Measurements from ENCODE around the gene DNTT. TPM values are rescaled to one million over a fixed set of nuclear protein-coding genes. Genes with fewer than 3 reads are reported as not detected.

The DNTT gene
- total RNA-seq, 1 experiment from 2014 or later, result 0.30 TPM

DNA sequence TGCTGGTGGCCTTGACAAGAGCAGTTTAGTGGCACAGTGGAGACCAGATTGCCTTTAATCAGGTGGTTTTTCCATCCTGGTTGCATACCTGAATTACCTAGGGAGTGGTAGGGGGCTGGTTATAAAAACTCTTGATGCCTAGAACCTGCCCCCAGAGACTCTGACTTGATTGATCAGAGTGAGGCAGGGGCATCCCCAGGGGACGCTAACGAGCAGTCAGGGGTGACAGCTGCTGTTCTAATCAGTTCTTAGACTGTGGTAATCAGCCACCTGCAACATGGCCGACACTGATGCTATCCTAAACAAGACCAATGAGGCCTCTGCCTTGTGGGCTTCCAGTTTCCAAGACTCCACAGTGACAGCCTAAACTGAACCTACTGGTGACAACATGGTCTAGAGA is 56.5 kb downstream of the DNTT start:
- in situ Hi-C loops (cut with HindIII; ENCODE audit: low pct_unique_long_range_greater_than_20kb, low sequenced_read_pairs), result no loop called here
- DNase-seq (ENCODE audit: low read depth), result no peak

DNA sequence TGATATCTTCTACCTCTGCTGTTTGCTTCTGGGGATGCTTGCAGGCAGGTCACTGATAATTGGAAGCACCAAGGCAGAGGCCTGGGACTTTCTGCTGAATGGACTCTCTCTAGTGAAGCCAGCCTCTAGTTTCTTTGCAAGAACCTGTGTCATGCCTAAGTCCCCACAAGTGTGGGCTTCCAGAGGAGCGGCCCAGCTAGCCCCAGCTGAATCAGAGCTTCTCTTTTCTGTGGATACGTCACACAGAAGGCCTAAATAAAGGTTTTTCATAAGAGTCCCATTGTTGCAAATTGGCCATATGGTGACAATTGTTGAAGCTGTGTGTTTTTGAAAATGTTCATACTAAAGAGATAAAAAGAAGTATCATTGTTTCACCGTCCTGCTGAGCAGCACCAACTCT is 61.3 kb downstream of the DNTT start:
- no peak for DNase-seq (ENCODE audit: low read depth)
- in situ Hi-C loops (cut with HindIII; ENCODE audit: low pct_unique_long_range_greater_than_20kb, low sequenced_read_pairs), result no loop called here

DNA sequence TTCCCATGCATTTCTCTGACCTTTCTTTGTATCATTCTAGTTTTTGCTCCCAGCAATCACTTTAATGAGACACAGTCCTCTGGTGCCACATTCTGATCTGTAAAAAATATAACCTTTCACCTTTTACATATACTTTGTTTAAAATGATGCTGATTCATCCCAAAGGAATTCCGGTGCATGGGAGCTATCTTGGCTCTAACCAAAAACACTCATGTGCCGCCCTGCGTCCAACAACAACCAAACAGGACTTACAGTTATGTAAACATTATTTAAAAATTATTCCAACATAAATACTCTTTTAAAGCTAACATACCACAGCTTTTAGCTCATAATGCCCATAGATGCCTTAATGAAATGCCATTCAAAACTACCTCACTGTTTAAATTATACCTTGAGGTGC is 62.3 kb downstream of the DNTT start:
- in situ Hi-C loops (cut with HindIII; ENCODE audit: low pct_unique_long_range_greater_than_20kb, low sequenced_read_pairs), result no loop called here
- DNase-seq (ENCODE audit: low read depth), result no peak

DNA sequence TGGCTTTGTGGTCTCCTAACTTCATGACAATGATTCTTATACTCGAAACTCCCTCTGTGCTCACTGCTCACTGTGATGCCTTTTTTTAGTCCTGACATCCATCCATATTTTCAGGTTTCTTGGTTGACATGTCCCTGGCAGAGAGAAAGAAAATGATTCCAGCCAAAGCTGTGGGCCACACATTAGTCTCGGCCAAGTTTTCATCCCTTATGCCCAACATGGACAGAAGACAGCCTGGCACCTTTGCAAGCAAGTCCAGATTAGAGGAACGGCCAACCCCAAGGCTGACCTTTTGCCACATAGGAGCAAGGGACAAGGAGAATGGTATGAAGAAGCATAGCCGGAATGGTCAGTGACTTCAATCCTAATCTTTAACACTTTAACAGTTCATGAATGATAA is 63.2 kb downstream of the DNTT start:
- DNase-seq (ENCODE audit: low read depth), result no peak
- in situ Hi-C loops (cut with HindIII; ENCODE audit: low pct_unique_long_range_greater_than_20kb, low sequenced_read_pairs), result no loop called here

DNA sequence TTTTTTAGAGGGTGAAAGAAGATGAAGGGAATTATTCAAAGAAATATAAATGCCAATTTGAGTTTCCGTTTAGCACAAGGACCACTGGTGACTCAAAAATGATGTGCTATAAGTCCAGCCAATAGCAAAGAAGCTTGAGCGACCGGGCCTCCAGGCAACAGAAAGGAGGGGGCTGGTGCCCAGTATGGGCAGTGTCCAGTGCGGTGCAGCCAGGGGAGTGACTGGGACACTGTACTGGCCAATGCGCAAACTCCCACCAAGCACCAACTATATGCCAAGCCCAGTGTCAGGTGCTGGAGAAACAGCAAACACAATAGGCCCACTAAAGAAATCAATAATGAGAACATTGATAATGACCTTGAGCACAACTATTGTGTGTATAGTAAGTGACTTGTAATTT is 64.7 kb downstream of the DNTT start:
- in situ Hi-C loops (cut with HindIII; ENCODE audit: low pct_unique_long_range_greater_than_20kb, low sequenced_read_pairs), result no loop called here

DNA sequence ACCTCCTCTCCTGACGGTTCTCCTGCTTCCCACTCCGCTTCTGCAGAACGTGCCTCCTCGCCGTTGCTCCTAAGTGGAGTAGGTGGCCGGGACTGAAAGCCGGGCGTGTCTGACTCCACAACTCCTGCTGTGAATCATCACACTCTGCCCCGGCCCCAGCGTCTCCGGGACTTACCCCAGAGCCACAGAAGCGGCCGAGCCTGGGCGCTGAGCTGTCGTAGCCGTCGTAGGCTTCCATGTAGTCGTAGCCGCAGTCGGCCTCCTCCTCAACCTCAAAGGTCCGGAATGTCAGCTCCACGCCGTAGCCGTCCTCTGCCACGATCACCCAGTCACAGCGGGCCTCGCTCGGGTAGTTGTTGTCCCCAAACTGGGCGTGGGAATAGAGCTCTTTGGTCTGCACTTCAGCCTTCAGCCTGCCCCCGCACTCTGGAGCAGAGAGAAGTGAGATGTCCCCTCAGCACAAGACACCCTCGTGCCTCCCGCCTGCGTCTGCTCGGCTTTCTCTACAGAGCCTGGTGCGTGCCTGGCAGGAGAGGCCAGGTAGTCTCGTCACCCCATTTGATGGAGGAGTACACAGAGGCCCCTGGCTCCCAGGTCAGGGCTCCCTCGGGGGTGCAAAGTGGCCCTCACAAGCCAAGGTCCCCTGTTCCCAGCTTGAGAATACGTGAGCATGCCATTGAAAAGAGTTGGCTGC is 65.8 kb downstream of the DNTT start:
- in situ Hi-C loops (cut with HindIII; ENCODE audit: low pct_unique_long_range_greater_than_20kb, low sequenced_read_pairs), result no loop called here
- peak; percentile 47 for DNase-seq (ENCODE audit: low read depth)

More for the DNA sequence above, 64.7 kb downstream of the DNTT start:
- no peak for DNase-seq (ENCODE audit: low read depth)

DNA sequence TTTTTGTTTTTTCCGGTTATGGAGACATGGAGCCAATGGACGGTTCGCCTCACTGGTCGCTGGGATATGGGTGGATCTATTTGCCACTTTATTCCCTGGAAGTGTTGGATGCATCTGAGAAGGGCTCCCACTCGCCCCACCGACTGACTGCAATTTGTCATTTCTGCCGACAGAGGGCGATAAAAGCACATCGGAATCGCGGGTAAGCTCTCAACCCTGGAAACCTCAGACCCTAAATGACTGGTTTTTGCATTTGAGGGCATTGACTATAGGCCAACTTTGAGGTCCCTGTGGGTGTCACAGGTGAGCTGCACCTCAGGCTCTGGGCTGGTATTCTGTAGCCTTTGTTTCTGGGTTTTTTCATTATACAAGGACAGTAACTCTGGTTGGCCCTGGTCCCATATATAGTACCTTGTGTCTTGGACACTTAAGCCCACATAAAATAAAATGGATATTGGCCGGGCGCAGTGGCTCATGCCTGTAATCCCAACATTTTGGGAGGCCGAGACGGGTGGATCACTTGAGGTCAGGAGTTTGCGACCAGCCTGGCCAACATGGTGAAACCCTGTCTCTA is 66.4 kb downstream of the DNTT start:
- in situ Hi-C loops (cut with HindIII; ENCODE audit: low pct_unique_long_range_greater_than_20kb, low sequenced_read_pairs), result no loop called here
- peak; percentile 45 for DNase-seq (ENCODE audit: low read depth)

DNA sequence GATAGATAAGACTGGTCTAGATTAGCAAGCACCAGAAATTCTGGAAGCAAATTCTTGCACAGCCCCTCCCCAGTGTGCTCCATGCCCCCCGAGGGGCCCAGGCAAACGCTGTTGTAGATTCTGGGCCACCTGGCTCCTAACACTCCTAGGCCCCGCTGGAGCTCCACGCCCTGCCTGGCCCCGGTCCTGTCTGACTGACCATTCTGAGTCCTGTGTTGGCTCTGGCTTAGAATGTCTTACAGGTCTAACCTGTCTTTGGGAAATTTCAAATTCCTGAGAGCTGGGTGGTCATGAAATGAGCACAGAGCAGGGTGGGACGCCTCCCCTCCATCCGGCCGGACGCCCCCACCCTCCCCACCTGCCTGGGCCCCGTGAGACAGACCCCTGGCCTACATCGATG is 67.1 kb downstream of the DNTT start:
- no peak for DNase-seq (ENCODE audit: low read depth)
- in situ Hi-C loops (cut with HindIII; ENCODE audit: low pct_unique_long_range_greater_than_20kb, low sequenced_read_pairs), result no loop called here

DNA sequence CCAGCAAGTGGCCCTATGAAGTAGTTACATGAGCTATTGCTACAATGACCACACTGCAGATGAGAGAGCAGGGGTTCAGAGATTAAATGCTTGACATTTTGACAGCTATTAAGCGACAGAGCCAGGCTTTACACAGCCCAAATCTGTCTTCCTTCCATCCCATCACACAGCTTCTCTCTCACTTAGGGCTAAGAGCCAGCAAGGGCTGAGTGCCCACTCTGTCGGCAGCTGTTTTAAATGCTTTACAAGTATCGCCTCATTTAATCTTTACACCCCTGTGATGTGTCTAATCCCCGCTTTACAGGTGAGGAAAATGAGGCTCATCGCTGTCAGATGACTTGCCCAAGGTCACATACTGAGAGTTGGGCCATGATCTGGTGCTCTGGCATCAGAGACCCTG is 69.8 kb downstream of the DNTT start:
- in situ Hi-C loops (cut with HindIII; ENCODE audit: low pct_unique_long_range_greater_than_20kb, low sequenced_read_pairs), result no loop called here
- DNase-seq (ENCODE audit: low read depth), result no peak

DNA sequence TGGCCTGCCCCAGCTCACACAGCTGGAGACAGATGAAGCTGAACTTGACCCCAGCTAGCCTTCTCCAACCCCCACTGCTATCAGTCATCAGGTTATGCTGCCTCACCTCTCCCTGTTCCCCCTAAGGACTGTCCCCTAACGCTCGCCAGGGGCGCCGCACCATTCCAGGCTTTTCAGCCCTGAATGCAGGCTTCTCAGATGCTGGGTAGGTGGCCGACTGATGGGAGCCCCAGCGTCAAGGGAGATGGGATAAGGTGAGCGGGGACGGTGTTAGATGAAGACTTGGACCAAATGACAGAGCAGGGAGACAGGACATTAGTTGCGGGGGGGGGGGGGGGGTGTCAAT is 70.4 kb downstream of the DNTT start:
- in situ Hi-C loops (cut with HindIII; ENCODE audit: low pct_unique_long_range_greater_than_20kb, low sequenced_read_pairs), result no loop called here
- DNase-seq (ENCODE audit: low read depth), result no peak

DNA sequence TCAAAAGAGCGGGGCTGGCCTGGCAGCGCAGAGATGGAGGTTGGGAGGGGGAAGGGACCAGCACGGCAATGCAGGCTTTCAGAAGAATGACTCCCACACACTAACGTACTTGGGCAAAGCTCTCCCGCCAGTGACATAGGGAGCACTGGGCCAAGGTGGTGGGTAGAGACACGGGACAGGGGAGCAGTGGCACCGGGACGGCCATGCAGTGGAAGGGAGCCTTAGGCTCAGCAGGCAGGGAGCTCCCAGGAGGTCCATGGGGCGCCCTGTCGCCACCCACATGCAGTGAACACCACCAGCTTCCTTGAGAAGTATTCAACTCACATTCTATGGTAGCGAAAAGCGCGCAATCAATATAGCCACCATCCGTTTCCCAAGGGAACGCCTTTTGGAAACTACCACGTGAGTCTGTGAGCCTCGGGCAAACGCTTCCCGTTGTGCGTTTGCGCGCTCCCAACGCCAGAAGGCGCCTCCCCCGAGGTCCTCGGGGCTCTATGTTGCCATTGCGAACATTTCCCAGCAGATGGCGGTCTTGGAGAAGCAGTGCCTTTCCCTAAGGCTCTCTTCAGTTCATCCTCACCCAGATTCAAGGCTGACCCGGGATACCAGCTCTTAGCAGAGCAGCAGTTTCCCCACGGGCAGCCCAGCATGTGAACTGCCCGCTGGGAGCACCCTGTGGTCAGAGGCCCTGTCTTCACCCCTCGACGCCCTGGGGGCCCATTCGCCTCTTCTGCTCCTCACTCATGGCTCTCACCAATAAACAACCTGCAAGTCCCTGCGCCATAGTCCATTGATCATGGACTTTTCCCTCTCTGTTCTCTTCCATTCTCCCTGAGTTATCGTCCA is 71.0 kb downstream of the DNTT start:
- in situ Hi-C loops (cut with HindIII; ENCODE audit: low pct_unique_long_range_greater_than_20kb, low sequenced_read_pairs), result loop anchor here (25.0 kb wide), 1 partner anchor 112 kb away; no protein-coding TSS in a partner anchor
- peak; percentile 86 for DNase-seq (ENCODE audit: low read depth)

DNA sequence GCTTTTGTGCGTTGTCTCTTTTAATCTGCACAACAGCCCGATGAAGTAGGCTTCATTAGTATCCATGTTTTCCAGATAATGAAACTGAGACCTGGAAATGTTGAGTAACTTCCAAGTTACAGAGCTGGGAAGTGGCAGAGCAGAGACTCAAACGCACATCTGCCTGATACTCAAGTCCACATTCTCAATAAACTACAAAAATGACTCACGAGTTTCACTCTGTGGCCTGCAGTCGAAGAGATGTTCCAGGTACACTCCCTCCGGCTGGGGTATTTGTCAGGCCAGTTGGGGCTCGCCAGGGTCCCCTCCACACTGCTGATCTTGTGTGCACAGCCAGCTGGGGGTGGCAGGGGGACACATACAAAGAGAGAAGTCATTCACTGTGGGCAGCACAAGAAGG is 72.2 kb downstream of the DNTT start:
- DNase-seq (ENCODE audit: low read depth), result no peak
- in situ Hi-C loops (cut with HindIII; ENCODE audit: low pct_unique_long_range_greater_than_20kb, low sequenced_read_pairs), result loop anchor here (25.0 kb wide), 1 partner anchor 111 kb away; no protein-coding TSS in a partner anchor

DNA sequence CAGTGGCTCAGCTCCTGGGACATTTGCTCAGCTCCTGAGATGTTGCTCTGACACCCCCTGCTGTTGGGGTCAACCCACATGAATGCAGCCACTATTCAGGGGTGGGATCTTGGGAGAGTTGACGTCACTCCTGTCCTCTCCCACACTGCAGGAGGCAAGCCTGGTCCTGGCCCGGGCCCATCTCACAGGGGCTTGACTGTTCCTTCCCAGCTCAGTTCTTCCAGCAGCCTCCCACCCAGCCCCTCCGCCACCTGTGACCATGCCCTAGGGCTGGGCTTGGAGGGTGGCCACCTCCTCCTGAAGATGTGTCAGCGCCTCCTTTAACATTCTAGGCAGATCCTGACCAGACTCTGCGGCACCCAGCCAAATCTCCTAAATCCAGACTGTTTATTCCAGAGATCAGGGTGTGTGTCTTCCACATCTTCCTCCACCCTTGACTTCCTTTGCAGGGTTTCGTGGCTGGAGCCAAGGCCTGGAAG is 73.6 kb downstream of the DNTT start:
- no peak for DNase-seq (ENCODE audit: low read depth)
- in situ Hi-C loops (cut with HindIII; ENCODE audit: low pct_unique_long_range_greater_than_20kb, low sequenced_read_pairs), result loop anchor here (25.0 kb wide), 1 partner anchor 109 kb away; no protein-coding TSS in a partner anchor

DNA sequence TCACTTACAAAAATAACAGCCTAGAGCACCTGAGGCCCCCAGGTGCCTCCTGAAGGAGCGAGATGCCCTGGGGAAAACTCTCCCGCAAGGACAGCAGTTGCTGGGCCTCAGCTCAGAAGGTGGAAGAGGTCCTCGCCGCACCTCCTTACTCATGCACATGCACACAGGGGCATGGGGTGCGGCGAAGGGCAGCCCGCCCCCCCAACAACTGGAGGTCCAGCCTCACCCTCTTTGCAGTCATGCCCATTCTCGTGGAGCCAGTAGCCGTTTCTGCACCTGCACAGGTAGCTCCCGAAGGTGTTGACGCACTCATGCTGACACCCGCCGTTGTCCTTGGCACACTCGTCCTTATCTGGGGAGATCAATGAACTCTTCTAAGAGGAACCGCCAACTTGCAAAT is 74.5 kb downstream of the DNTT start:
- in situ Hi-C loops (cut with HindIII; ENCODE audit: low pct_unique_long_range_greater_than_20kb, low sequenced_read_pairs), result loop anchor here (25.0 kb wide), 1 partner anchor 109 kb away; no protein-coding TSS in a partner anchor
- DNase-seq (ENCODE audit: low read depth), result no peak

DNA sequence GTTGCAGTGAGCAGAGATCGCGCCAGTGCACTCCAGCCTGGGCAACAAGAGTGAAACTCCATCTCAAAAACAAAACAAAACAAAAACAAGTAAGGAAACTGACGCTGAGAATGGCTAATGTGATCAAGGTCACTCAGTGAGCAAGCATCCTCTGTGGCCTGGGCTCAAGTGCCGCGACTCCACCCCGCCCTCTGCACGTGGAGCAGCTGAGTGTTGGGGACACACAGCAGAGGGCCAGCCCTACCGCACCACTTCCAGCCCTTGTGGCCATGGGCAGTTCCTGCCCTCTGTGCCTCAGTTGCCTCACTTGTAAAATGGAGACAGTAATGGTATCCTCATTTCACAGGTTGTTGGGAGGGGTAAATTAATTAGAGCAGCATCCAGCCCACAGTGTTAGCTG is 75.5 kb downstream of the DNTT start:
- no peak for DNase-seq (ENCODE audit: low read depth)
- in situ Hi-C loops (cut with HindIII; ENCODE audit: low pct_unique_long_range_greater_than_20kb, low sequenced_read_pairs), result loop anchor here (25.0 kb wide), 1 partner anchor 108 kb away; no protein-coding TSS in a partner anchor

DNA sequence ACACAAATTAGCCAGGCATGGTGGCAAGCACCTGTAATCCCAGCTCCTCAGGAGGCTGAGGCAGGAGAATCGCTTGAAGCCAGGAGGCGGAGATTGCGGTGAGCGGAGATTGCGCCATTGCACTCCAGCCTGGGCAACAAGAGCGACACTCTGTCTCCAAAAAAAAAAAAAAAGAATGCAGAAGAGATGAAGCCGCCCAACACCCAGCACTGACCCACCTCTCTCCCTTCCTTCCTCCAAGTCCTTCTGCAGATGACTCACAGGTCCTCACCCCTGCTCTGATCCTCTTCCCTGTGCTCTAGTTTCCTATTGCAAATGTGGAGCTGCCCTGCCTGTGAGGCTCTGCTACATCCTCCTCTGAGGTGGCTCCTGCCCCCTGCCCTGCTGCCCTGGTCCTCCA is 76.6 kb downstream of the DNTT start:
- in situ Hi-C loops (cut with HindIII; ENCODE audit: low pct_unique_long_range_greater_than_20kb, low sequenced_read_pairs), result loop anchor here (25.0 kb wide), 1 partner anchor 106 kb away; no protein-coding TSS in a partner anchor
- no peak for DNase-seq (ENCODE audit: low read depth)

DNA sequence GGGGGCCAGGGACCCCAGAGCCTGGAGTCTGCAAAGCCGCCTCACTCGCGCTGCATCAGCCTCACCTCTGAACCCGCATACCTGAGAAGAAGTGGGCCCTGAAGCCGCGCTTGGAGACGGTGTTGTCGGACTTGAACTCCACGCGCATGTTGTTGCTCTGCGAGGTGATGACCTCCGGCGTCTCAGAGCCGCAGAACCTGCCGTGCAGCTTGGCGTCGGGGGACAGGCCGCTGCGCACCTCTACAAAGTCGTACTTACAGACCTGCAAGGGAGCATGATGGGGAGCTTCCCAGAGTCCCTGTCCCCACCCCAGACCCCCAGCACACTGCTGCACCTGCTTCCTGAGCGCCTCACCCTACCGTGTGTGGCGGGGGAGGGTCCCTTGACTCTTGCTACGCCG is 80.3 kb downstream of the DNTT start:
- no peak for DNase-seq (ENCODE audit: low read depth)
- in situ Hi-C loops (cut with HindIII; ENCODE audit: low pct_unique_long_range_greater_than_20kb, low sequenced_read_pairs), result loop anchor here (25.0 kb wide), 1 partner anchor 103 kb away; no protein-coding TSS in a partner anchor

DNA sequence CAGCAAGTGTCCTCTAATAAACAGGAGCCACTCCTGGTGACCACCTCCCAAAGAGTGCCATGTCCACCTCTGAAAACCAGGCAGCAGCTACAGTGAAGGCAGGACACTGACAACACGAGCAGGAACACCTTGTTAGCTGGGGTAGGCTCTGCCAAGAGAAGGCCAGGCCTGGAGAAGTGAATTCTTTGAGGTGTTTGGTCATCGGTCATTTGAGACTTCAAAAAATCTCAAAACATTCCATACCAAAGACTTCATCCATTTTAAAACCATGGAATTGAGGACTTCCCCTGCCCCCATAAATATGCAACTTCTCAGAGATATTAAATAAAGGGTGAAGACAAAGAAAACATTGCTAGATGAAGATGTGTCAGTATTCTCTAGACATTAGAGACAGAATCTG is 82.9 kb downstream of the DNTT start:
- in situ Hi-C loops (cut with HindIII; ENCODE audit: low pct_unique_long_range_greater_than_20kb, low sequenced_read_pairs), result loop anchor here (25.0 kb wide), 1 partner anchor 100 kb away; no protein-coding TSS in a partner anchor

DNA sequence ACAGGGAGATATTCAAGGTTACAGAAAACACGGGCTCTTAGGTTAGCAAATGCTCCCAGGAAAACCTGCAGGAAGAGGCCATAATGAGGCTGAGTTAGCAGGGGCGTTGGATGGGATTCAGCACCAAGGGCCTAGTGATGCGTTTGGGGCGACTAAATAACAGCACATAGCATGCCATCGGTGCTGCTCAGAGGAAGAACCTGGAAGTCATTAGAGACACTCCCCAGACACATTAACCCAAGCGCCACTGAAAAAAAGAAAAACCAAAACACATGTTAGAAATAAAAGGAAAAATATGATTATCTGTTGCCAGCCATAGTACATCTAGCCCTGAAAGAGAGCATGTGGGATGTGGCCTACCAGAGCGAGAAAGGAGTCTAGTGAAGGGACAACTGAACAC is 83.4 kb downstream of the DNTT start:
- in situ Hi-C loops (cut with HindIII; ENCODE audit: low pct_unique_long_range_greater_than_20kb, low sequenced_read_pairs), result loop anchor here (25.0 kb wide), 1 partner anchor 100 kb away; no protein-coding TSS in a partner anchor
- no peak for DNase-seq (ENCODE audit: low read depth)

More for the DNA sequence above, 82.9 kb downstream of the DNTT start:
- DNase-seq (ENCODE audit: low read depth), result no peak

Measured in Caki2 (cell line).